Measurements from ENCODE around the gene GSK3A.

Gene GSK3A

GRCh38 chr19:42199440-42200115 is 42.8 kb downstream of the GSK3A start:
- no peak for DNase-seq (ENCODE audit: low read depth)

- DNase-seq (ENCODE audit: low read depth): no peak
Observed at GRCh38 chr19:42198676-42199439, 43.5 kb downstream of the GSK3A start.

- DNase-seq (ENCODE audit: low read depth): no peak
Observed at GRCh38 chr19:42197375-42197817, 45.0 kb downstream of the GSK3A start.

- no peak for DNase-seq (ENCODE audit: low read depth)
Observed at GRCh38 chr19:42196011-42197001, 46.1 kb downstream of the GSK3A start.

- DNase-seq (ENCODE audit: low read depth): peak; percentile 30
Observed at GRCh38 chr19:42193706-42194105, 48.7 kb downstream of the GSK3A start.

GRCh38 chr19:42193294-42193693 is 49.1 kb downstream of the GSK3A start:
- DNase-seq (ENCODE audit: low read depth): no peak

GRCh38 chr19:42191855-42192254 is 50.5 kb downstream of the GSK3A start:
- DNase-seq (ENCODE audit: low read depth): peak; percentile 98

- DNase-seq (ENCODE audit: low read depth): no peak
Observed at GRCh38 chr19:42191330-42191729, 51.1 kb downstream of the GSK3A start.

GRCh38 chr19:42189133-42189532 is 53.3 kb downstream of the GSK3A start:
- DNase-seq (ENCODE audit: low read depth): no peak

GRCh38 chr19:42188665-42189064 is 53.7 kb downstream of the GSK3A start:
- no peak for DNase-seq (ENCODE audit: low read depth)

- peak; percentile 30 for DNase-seq (ENCODE audit: low read depth)
Observed at GRCh38 chr19:42185277-42185676, 57.1 kb downstream of the GSK3A start.

GRCh38 chr19:42184401-42184861 is 58.0 kb downstream of the GSK3A start:
- peak; percentile 86 for DNase-seq (ENCODE audit: low read depth)
